B cell (primary cell): ENCODE measurements around the gene AP4E1. TPM values are rescaled to one million over a fixed set of nuclear protein-coding genes. Genes with fewer than 3 reads are reported as not detected.

ENCODE experiments used
- ATAC-seq: fragments of 200-7000 bp; cut with Tn5 transposase; one replicate; pipeline ENCODE4 v1.10.0; 2021; ENCODE audit warnings: low read depth, mild to moderate bottlenecking, moderate number of reproducible peaks, moderate library complexity
- CTCF ChIA-PET: fragments of 350-600 bp; sonication (Branson Sonifier 250); formaldehyde crosslinking; loops from one replicate; lab custom pipeline; 2021; ENCODE audit warnings: antibody characterized with exemption, inconsistent platforms; lab: Charles Lee
- POLR2A ChIA-PET: fragments of 350-600 bp; sonication (Branson Sonifier 250); formaldehyde crosslinking; loops from one replicate; lab custom pipeline; 2021; ENCODE audit warnings: antibody characterized with exemption; lab: Charles Lee
- DNase-seq: peaks from one replicate; pipeline ENCODE4 v3.0.0; 2013
- H2AFZ ChIP-seq: 2 replicates; pipeline ENCODE4 v1.6.1; 2012; ENCODE audit warnings: mild to moderate bottlenecking, low read depth, low read length; ENCODE audit not compliant: insufficient read depth, poor library complexity, severe bottlenecking
- H3K27ac ChIP-seq, 2 donors: 1 replicate in 1 of 2; 2 replicates in 1 of 2; pipeline ENCODE4 v1.5.1; 2012 to 2013; ENCODE audit warnings: low read length in 2 of 2, mild to moderate bottlenecking in 2 of 2, moderate library complexity in 1 of 2
- H3K27me3 ChIP-seq, 4 experiments: fragments of 200-600 bp in 1 of 4; sonication (generic) in 1 of 4; replicated peaks in 1 of 4; 1 replicate in 2 of 4; 2 replicates in 2 of 4; pipeline versions ENCODE4 v1.6.1 to v1.7.0; 2013 to 2016; ENCODE audit warnings: low read length in 3 of 4, mild to moderate bottlenecking in 2 of 4, mixed read lengths in 1 of 4, moderate library complexity in 1 of 4; ENCODE audit not compliant: insufficient read depth in 4 of 4, control insufficient read depth in 3 of 4; ENCODE audit errors: control extremely low read depth in 1 of 4
- H3K36me3 ChIP-seq, 2 experiments: replicated peaks in 1 of 2; 1 replicate in 1 of 2; 2 replicates in 1 of 2; pipeline versions ENCODE4 v1.6.1 to v1.7.1; 2013; ENCODE audit warnings: low read length in 1 of 2; ENCODE audit not compliant: insufficient read depth in 2 of 2, control insufficient read depth in 1 of 2; ENCODE audit errors: control extremely low read depth in 1 of 2, extremely low read depth in 1 of 2
- H3K4me1 ChIP-seq, 2 donors: fragments of 200-600 bp in 1 of 2; sonication (generic) in 1 of 2; 1 replicate in 1 of 2; 2 replicates in 1 of 2; pipeline versions ENCODE4 v1.5.1 to v1.6.1; 2013 to 2017; ENCODE audit warnings: low read length in 2 of 2; ENCODE audit not compliant: control insufficient read depth in 2 of 2, insufficient read depth in 2 of 2
- H3K4me2 ChIP-seq: replicated peaks from 2 replicates; pipeline ENCODE3; 2012; ENCODE audit warnings: mild to moderate bottlenecking, low read depth, low read length; ENCODE audit not compliant: poor library complexity, severe bottlenecking
- H3K4me3 ChIP-seq, 5 experiments: fragments of 200-600 bp in 1 of 5; sonication (generic) in 1 of 5; 1 replicate in 3 of 5; 2 replicates in 2 of 5; pipeline versions ENCODE4 v1.5.1 to v1.7.0; 2011 to 2016; ENCODE audit warnings: low read length in 4 of 5, mild to moderate bottlenecking in 4 of 5, low read depth in 2 of 5, control low read depth in 1 of 5, moderate library complexity in 1 of 5; ENCODE audit not compliant: insufficient read depth in 1 of 5; ENCODE audit errors: control extremely low read depth in 1 of 5, extremely low read depth in 1 of 5
- H3K79me2 ChIP-seq: fragments of 200-600 bp; sonication (generic); one replicate; pipeline ENCODE4 v1.6.0; 2016; ENCODE audit warnings: low read length; ENCODE audit not compliant: control insufficient read depth, insufficient read depth
- H3K9ac ChIP-seq: fragments of 200-600 bp; sonication (generic); 2 replicates; pipeline ENCODE4 v1.6.1; 2017; ENCODE audit warnings: mild to moderate bottlenecking, low read length, moderate library complexity
- H3K9me3 ChIP-seq, 3 donors: one replicate each; pipeline versions ENCODE4 v1.6.1 to v1.7.1; 2013; ENCODE audit warnings: low read length in 2 of 3; ENCODE audit not compliant: control insufficient read depth in 2 of 3, insufficient read depth in 1 of 3; ENCODE audit errors: control extremely low read depth in 1 of 3
- H4K20me1 ChIP-seq: 2 replicates; pipeline ENCODE4 v1.6.0; 2012; ENCODE audit warnings: mild to moderate bottlenecking, low read length; ENCODE audit not compliant: insufficient read depth, control insufficient read depth, poor library complexity, severe bottlenecking
- H3K27ac Mint-ChIP-seq: one replicate; pipeline ENCODE4 v1.8.0; 2021; ENCODE audit warnings: mixed read lengths
- H3K27me3 Mint-ChIP-seq: one replicate; pipeline ENCODE4 v1.8.0; 2021; ENCODE audit warnings: mixed read lengths
- H3K4me1 Mint-ChIP-seq: one replicate; pipeline ENCODE4 v1.8.0; 2021; ENCODE audit warnings: mixed read lengths
- H3K4me3 Mint-ChIP-seq: one replicate; pipeline ENCODE4 v1.8.0; 2021; ENCODE audit warnings: mixed read lengths
- H3K9me3 Mint-ChIP-seq: one replicate; pipeline ENCODE4 v1.8.0; 2022; ENCODE audit warnings: mixed read lengths; ENCODE audit not compliant: insufficient read depth
- CTCF ChIP-seq: fragments of 200-600 bp; IDR thresholded peaks from one replicate; pipeline ENCODE4 v1.8.0; 2022; ENCODE audit warnings: antibody characterized with exemption, mild to moderate bottlenecking
- EZH2 ChIP-seq: IDR thresholded peaks from 2 replicates; pipeline ENCODE4 v1.6.1; 2012; ENCODE audit warnings: borderline replicate concordance, low read depth, mild to moderate bottlenecking, moderate library complexity, low read length; ENCODE audit not compliant: insufficient read depth, poor library complexity, severe bottlenecking
- WGBS: methylation state at CpG from one replicate; pipeline ENCODE4 v1.1.5; 2013; ENCODE audit warnings: missing lambda C conversion rate; ENCODE audit not compliant: insufficient coverage; 5-methylcytosine and 5-hydroxymethylcytosine counted together
- intact Hi-C: fragments of 100-400 bp; cut with micrococcal nuclease; formaldehyde crosslinking; loops from one replicate; pipeline ENCODE4 v1.10.0; 2022
- polyA plus RNA-seq: library from polyadenylated mRNA; depleted of rRNA; stranded (reverse); fragments of >200 nt; gene quantifications from 2 replicates; pipeline ENCODE4 v1.2.3, GENCODE V29; 2012
- total RNA-seq, 2 donors: library from RNA; stranded (reverse); fragments of 120-200 nt in 1 of 2; gene quantifications; 1 replicate in 1 of 2; 2 replicates in 1 of 2; pipeline versions ENCODE4 v1.2.3 to v1.2.4, GENCODE V29; 2013 to 2022

Gene AP4E1
- total and polyA plus RNA-seq, 2 donors (not counting 1 experiment from before 2014, with no cell fraction given) = 2.8 to 12.0 TPM

DNA sequence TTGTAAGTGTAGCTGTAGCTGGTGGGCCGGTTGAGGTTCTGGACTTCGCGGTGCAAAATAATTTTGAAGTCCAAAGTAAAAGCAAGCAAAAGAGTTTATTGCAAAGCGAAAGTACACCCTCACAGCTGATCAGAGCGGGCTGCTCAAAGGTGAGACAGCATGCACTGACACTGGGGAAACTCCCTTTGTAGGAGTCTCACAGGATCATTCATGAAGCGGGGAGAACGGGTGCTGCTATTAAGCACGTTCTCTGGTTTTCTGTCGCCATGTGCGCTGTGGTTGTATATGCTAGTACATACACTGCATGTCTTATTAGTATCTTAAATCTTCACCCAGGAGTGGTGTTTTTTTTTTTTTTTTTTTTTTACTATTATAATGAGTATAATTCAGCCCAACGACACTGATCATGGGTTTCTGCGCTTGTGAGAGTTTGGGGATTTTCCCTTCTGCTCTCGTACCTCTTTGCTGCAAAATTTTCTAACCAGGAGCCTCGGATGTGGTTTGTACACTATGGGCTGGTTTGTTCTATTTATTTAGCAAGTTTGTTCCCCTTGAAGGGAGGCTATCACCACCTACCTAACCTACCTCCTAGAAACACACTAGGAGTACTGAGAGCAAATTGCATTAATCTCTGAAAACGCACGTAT, 1.4 kb upstream of the AP4E1 start:
- no peaks in the 10 kb centered on the region for H3K9me3 Mint-ChIP-seq
- DNase-seq (peak; percentile 89), ATAC-seq (peak; percentile 50)
- H3K27ac ChIP-seq = peak overlapping the region; percentile 92 to 100
- H3K27ac Mint-ChIP-seq = peak overlapping the region; percentile 99
- H3K4me3 Mint-ChIP-seq = peak overlapping the region; percentile 95
- peak overlapping the region; percentile 79 to 99 (median 96) for H3K4me3 ChIP-seq
- WGBS = 32% methylated on average over 7 of the region's 16 CpGs
- H4K20me1 ChIP-seq = no peaks in the 10 kb centered on the region
- no peaks in the 10 kb centered on the region for H3K27me3 ChIP-seq
- H3K4me1 Mint-ChIP-seq = peaks cover 29% of the 10 kb centered on the region
- H3K9me3 ChIP-seq = peaks cover 0 to 3% (median 0%) of the 10 kb centered on the region in 3 donors
- peaks cover 11 to 32% of the 10 kb centered on the region in 2 donors for H3K4me1 ChIP-seq
- intact Hi-C loops = loop anchor here (1.0 to 5.0 kb wide), 5 partner anchors 21 to 1752 kb away; partner anchors contain the start of genes COPS2, LYSMD2, SPPL2A and TRPM7
- H3K9ac ChIP-seq = peak overlapping the region; percentile 99
- ChIA-PET POLR2A (interaction anchor here (0.7 to 1.2 kb wide), 3 partner anchors 22 to 553 kb away, joined by 4 to 8 read pairs (median 5); partner anchors contain the start of gene SPPL2A), CTCF (interaction anchor here (0.6 to 2.3 kb wide), 10 partner anchors 21 to 1478 kb away, joined by 3 to 12 read pairs (median 4); partner anchors contain the start of genes LYSMD2 and USP8)
- peak overlapping the region; percentile 97 for H2AFZ ChIP-seq
- TF ChIP-seq CTCF (no peak), EZH2 (no peak)
- H3K36me3 ChIP-seq = no peaks in the 10 kb centered on the region
- H3K27me3 Mint-ChIP-seq = no peaks in the 10 kb centered on the region
- peak overlapping the region; percentile 95 for H3K4me2 ChIP-seq
- H3K79me2 ChIP-seq = peaks cover 28% of the 10 kb centered on the region
